ENCODE measurements around the gene SORCS2.

DNA sequence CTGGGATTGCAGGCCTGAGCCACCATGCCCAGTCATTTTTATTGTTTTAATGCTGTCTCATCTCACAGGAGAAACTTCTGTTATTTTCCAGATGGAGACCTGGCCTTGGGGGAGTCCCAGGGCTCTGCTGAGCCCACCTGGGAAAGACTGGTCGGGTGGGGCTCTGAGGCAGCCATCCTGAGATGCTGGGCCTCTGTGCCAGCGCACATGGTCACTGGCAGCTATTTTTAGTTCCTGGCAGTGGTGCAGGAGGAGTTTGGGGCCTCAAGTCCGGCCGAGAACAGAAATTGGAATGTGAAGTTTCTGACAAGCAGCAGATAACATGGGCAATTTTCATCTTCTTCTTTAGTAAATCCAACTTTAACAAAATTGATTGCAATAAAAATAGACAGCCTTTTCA, 44.5 kb downstream of the SORCS2 start:
- TF ChIP-seq CTCF (IDR thresholded peaks at IDR 0.05), result no peak
- no peak for TF ChIP-seq POLR2A (IDR thresholded peaks at IDR 0.05)
